Activated effector memory CD4-positive, alpha-beta T cell treated with anti-CD3 and anti-CD28 coated beads, Interleukin-2, amount 50 U/mL, for 16 hours (primary cell): Measurements from ENCODE around the gene DCDC2.
"Not testable (repeated sequence)": the region's sequence is repeated elsewhere in the genome, so short reads cannot be mapped to it uniquely, and the experiment has no call there.

ENCODE experiments used
- DNase-seq: peaks from one replicate; pipeline ENCODE4 v3.0.0-alpha.2; 2020

DCDC2 gene

GRCh38 chr6:24323632-24324337, 34.1 kb downstream of the DCDC2 start:
- no peak for DNase-seq

GRCh38 chr6:24322924-24323323, 34.9 kb downstream of the DCDC2 start:
- no peak for DNase-seq

GRCh38 chr6:24322446-24322845, 35.4 kb downstream of the DCDC2 start:
- DNase-seq = not testable (repeated sequence)

GRCh38 chr6:24321538-24322162, 36.2 kb downstream of the DCDC2 start:
- DNase-seq = no peak

GRCh38 chr6:24313251-24314141, 44.4 kb downstream of the DCDC2 start:
- no peak for DNase-seq

- not testable (repeated sequence) for DNase-seq
Measured at GRCh38 chr6:24311775-24312174, 46.1 kb downstream of the DCDC2 start.

GRCh38 chr6:24307881-24308280, 50.0 kb downstream of the DCDC2 start:
- no peak for DNase-seq

- no peak for DNase-seq
Measured at GRCh38 chr6:24306936-24307335, 50.9 kb downstream of the DCDC2 start.

GRCh38 chr6:24306038-24306437, 51.8 kb downstream of the DCDC2 start:
- DNase-seq = no peak

- no peak for DNase-seq
Measured at GRCh38 chr6:24296944-24297343, 60.9 kb downstream of the DCDC2 start.

- DNase-seq = not testable (repeated sequence)
Measured at GRCh38 chr6:24293852-24294251, 64.0 kb downstream of the DCDC2 start.

- no peak for DNase-seq
Measured at GRCh38 chr6:24287239-24287638, 70.6 kb downstream of the DCDC2 start.

- no peak for DNase-seq
Measured at GRCh38 chr6:24284006-24284405, 73.9 kb downstream of the DCDC2 start.

GRCh38 chr6:24283043-24283985, 74.5 kb downstream of the DCDC2 start:
- no peak for DNase-seq

GRCh38 chr6:24274441-24275083, 83.3 kb downstream of the DCDC2 start:
- DNase-seq = no peak

- DNase-seq = no peak
Measured at GRCh38 chr6:24273096-24273870, 84.6 kb downstream of the DCDC2 start.

GRCh38 chr6:24272553-24272952, 85.3 kb downstream of the DCDC2 start:
- no peak for DNase-seq

- no peak for DNase-seq
Measured at GRCh38 chr6:24272148-24272547, 85.7 kb downstream of the DCDC2 start.

- DNase-seq = no peak
Measured at GRCh38 chr6:24270011-24270410, 87.8 kb downstream of the DCDC2 start.

GRCh38 chr6:24258214-24258613, 99.6 kb downstream of the DCDC2 start:
- not testable (repeated sequence) for DNase-seq

GRCh38 chr6:24257282-24257681, 100.6 kb downstream of the DCDC2 start:
- no peak for DNase-seq
